ENCODE measurements around the gene HOXB6.
A peak's percentile ranks its signal among the peaks of the same experiment; 100 is the strongest.

HOXB6 gene

DNA sequence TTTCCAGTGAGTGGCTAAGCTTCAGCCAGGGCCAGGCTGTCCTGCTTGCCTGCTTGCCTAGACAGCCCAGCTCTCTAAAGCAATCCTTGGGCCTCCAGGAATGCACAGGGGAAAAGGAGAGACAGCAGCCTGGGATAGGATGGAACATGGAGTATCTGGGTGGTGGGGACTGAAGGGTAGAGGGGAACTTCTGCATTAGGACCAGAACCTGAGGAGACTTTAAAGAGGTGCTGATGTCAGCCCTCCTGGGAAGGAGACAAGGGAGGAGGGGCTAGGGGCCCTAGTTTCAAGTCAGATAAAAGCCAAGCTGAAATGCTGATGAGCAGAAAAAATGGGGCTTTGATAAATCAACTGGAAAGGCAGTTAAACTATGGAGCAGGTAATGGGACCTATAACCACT is 4.2 kb upstream of the HOXB6 start:
- no peak for DNase-seq

DNA sequence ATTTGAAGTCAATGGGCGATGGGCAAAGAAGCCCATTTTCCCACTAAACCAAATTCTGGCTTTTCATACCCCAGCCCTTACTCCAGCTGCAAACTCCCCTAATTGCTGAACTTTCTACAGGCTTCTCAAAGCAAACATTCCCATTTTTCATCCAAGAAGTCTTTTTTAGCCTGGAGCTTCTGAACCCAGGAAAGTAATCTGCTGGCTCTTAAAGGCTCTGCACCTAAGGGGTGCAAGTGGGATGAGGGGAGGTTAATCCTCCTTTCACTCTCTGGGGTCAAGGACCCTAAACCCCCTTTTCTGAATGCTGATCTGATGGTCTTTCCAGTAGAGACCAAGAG is 3.7 kb upstream of the HOXB6 start:
- no peak for DNase-seq

DNA sequence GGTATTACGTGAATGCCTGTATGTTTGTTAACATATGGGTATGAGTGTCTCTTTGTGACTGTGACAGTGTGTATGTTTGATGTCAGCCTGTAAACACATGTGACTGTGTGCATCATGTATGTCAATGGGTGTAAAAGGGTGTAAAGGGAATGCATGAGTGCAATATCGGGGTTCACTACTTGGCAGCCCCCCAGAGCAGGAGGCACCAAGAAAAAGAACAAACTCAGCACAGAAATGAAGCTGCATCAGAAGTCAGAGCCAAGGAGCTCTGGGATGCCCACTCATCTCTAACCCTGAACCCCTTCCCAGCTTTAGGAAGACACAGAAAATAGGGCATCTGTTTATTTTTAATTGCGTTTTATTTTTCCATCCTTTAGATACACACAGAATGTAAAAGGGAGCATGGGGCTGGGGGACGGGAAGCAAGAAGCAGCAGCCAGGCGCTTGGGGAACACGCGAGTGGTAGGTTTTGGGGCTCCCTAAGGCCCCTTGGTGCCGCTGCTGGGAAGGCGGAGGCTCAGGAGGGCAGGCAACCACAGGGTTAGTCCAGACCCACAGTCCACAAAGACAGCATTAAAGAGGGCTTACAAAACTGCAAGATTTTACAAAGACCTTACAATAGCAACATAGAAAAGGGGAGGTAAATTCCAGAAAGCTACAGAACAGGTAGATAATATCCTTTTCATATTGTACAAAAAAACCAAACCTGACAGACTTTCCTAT is 2.3 kb upstream of the HOXB6 start:
- no peak for DNase-seq

DNA sequence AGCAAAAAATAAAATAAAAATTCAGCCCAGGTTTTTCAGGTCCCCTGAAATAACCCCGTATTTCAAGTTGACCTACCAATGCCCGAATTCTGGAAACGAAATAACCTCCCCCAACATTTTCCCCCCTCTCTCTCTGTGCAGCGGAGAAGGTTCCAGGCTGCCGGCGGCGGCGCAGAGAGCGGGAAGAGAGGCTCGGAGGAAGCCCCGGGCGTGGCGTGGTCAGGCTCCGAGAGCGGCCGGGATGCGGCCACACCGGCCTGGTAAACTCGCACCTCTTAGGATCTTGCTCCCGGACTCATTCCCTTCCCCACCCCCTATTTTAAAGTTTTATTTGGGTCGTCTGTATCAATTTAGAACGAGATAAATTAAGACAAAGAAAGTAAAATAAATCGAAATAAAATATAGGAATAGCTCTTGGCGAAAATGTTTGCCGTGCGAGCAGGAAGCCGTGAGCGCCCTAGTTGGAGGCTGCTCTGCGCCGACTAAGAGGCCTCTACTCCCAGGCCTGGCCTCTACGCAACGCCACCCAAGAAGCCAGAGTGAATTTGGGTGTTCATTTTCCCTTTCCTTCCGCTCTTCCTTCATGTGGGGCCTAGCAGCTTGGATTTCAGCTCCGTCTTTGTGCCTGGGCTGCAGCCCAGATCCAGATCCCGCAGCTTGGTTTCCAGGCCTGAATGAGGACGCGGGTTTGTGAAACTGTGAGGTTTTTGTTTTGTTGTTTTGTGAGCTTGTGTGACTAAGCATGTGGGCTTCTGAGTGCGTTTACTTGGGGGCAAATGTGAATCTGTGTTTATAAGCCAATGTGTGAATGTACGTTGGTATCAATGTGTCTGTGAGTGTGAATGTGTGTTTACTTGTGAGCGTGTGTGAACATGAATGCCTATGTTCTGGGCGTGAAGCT is 1.5 kb upstream of the HOXB6 start:
- DNase-seq: no peak

DNA sequence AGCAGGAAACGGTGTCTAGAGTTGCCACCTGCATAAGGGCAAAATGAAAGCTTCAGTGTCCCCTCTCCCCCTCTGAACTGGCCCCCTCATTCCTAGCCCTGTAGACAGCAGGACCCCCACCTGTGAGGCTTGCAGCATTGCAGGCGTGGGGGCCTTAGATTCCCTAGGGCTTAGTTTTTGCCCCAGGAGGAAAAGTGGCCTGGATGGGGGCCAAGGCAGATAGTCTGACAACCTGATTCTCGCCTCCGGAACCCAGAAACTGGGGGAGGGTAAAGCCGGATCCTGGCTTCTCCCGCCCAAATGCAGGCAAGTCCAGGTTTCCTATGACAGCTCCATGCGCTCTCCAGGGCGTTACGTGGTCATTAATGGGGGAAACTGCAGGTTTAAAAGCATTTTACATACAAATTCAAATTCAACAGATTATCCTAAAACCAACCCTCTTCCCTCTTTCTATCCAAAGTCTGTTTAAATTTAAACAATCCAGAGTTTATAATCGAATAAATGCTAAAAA is 678 bp upstream of the HOXB6 start:
- no peak for DNase-seq

DNA sequence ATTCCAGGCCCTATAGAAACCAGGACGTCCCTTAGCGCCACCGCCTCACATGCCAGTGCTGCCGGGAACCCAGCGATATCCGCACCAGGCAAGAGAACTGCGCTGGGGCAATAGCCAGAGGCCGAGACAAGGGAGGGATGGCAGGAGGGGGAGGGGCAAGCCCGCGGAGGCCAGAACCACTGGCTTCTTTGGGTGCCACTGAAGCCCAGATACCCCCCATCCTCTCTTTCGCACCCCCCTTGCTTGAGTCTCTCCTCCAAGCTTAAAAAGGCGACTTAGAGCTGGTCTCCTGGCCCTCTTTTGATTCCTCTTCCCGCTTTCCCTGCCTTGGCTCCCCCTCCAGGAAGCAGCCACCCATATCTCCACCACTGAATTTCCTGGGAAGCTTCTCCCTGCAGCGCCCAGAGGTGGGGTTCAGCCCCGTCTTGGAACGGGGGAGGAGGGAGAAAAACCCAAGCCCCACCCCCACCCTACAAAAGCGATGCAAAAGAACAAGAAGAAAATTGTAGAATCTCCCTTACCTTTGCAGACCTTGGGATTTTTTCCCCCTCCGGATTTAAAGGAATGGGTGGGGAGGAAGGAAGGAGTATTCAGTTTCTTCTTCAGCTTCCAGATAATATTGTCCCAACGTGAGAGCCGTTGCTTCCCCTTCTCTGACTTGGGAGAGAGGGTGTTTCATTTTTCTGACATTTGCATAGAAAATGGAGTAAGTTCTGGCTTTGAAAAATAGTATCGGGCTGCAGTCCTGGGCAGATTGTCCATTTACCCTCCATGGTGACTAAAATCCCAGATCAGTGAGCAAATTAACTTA is 622 bp downstream of the HOXB6 start:
- no peak for DNase-seq

DNA sequence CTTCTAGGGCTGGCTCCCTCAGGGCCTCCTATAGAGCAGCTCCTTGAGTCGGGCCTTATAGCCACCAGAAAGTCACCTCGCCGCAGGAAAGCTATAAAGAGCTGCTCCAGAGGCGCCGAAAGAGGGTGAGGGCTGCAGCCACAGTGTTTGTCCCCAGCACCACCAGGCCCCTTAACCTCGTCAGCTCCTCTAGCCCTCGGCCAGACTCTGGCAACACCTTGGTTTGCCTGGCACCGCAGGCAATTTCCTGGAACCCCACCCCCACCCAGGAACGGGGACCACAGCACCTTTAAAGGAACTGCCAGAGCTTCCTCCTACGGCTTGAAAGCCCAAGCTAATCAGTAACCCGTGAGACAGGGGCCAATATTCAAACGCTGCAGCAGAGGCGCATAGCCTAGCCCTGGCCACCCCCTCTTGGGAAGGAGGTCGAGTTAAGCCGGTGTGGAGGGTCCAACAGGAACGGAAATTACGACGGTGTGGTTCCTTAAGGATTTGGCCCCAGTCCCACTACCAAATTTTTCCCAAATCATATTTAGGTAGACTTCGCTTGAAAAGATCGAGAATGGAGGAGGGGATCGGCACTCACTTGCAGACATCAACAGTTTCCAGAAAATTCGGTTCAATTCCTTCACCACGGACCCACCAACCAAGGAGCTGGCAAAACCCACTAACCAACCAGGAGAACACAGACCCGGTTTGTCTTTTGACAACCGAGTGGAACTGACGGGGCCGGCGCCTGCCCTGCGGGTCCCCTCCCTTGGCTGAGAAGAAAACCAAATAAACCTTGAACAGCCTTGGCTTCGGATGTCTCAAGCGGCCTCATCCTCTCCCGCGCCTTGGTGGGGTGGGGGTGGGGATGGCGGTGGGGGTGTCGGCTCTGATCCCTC is 3.0 kb downstream of the HOXB6 start:
- no peak for DNase-seq

DNA sequence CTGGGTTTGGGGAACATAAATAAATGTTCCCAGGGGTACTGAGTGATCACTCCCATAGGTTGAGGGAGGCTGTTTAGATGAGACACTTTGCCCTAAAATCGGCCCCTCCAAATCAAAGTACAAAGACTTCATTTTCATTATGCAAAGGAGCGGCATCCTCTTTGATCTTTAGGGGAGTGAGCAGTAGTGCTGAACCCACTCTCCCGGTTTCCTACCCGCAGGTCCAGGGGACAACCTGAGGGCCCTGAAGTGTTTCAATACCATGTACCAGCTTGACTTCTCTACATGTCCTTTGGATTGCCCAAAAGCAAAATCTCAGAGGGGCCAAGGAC is 3.6 kb downstream of the HOXB6 start:
- DNase-seq: no peak

DNA sequence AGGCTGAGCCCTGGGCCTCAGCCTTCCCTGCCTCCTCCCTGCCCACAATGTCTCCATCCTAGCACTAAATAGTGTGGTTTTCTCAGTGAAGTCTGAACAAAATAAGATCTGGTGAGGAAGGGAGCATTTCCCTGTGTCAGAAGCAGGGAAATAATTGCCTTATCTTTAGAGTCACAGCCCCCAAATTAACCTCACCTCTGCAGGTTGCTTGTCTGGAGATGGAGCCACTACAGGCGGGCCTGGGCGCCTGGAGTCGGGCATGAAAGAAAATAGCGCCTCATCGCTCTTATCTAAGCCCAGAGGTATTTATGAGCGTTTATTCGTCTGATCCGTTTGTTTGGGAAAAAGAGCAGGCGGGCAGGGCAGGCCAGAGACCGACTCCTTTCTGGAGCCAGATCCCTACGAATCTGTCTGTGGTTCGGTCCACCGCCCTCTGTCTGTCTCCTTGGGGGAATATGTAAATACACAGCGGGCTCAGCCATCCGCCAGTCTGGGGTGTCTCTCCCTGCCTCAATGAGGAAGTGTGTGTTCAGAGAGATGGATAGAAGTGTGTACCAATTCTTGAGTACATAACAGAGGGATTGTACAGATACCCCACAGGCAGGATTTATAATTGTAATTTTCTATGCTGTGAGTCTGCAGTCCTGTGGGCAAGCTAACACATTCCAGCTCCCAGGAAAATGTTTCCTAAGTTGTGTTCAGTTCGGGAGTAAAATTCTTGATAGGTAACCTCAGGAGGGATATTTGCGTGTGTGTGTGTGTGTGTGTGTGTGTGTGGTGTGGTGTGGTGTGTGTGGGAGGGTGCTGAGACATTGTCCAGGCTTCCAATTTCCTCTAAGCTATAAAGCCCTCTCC is 4.3 kb downstream of the HOXB6 start:
- no peak for DNase-seq

DNA sequence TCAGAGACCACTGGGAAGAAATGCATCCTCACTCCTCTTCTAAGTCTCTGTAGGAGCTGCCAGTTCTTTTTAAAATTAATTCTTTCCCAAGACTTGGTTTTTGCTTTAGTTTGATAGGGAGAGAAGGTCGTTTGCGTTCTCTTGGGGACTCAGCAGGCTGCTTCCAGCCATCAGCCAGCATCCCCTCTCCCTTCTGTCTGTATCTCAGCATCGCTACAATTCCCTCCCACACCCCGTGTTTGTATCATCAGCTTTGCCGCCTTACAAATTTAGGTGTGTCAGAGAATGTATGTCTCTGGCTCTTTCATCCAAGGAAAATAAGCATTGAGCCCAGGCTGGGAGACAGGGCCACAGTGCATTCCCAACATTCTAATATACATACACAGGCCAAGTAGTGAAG is 5.4 kb downstream of the HOXB6 start:
- no peak for DNase-seq

DNA sequence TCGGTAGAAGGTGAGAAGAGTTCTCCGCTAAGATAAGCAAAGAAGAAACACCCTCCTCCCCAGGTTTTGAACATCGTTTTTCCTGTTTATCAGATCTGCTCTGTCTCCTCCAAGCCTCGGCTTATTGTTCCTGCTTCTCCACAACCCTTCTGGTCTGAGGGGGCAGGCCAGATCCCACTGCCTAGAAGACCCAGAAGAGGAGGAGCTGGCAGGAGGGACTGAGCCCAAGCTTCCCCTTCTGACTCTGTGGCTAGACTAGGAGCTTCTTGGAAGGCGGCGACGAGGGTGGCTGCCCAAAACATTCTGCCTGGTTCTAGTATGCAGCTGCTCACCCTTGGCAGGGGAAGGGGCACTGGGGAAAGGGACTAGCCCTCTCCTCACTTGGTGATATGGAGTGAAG is 6.0 kb downstream of the HOXB6 start:
- no peak for DNase-seq

DNA sequence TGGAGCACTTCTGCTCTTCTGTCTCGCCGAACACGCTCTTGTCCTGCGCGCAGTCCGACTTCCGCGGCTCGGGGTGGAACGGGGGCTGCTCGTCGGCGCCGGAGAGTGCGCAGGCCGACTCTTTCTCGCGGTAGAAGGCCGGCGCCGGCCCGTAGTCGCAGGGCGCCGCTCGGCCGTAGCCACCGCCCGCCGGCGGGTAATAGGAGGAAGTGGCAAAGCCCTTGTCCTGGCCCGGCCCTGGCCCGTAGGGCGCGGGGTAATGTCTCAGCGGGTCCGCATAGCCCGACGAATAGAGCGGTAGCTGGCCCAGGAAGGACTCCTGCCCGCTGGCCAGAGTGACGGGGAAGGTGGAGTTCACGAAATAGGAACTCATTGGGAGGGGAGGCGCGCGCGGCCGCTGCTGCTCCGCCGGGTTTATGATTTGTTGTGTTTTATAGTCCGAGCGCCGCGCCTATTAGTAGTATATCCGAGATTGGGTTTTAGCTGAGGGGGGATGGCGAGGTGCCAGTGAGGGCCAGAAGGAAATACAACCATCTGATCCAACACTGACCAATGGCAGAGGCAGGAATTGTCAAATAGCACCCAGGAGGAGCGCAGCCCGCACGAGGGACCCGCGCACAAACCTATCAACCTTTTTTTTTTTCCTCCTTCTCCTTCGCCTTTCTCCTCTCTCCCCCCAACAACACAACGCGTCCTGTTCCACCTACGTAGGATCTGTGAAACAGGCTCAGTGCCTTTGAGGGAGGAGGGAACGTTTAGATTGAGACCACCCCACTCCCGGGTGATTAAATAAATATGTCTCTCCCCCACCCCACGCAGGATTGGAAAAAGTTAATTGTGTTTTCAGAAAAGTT is 6.8 kb downstream of the HOXB6 start:
- DNase-seq: peak in 1 of 5 donors; percentile 51

DNA sequence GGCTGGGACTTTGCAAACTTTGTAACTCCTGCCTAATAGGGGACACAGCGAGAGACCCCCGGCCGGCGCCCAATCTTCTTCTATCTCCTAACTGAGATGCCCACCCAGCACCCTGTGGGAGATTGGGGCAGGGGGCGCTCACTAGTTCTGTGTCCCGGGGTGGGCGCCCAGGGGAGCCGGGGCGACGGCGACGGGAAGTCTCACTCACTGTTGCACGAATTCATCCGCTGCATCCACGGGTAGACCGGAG is 7.3 kb downstream of the HOXB6 start:
- no peak for DNase-seq

DNA sequence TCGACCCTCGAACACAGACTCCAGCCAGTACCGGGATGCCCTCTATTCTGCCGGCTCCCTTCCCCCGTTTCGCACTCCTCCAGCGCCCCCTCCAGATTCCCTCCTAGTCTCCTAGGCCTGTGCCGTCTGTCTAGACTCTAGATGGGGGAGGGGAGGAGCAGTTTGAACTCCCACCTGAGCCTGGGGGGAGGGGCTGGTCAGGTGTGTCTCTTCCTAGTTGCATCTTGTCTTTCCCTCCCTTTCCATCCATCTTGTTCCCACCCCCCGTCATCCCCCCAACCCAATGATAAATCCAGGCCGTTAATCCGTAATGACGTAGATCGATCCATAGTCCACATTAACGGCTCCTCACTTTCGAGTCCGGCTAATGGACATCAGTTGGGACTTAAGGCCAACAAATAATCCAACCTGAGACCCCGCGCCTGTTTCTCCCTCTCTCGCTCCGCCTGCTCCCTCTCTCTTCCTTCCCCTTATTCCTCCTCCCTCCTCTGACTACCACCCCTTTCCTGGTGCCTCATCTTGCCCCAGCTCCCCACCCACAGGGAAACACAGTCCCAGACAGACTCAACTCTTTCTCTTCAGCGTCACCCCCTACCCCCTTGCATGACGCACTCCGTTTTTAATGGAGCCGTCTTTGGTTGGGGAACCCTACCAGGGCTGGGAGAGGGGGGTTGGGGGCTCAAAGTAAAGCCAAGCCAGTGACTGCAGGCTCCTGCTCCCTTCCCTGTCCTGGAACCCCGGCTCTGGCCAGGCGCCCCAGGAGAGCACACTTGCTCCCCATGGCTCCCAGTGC is 7.9 kb downstream of the HOXB6 start:
- DNase-seq: no peak

DNA sequence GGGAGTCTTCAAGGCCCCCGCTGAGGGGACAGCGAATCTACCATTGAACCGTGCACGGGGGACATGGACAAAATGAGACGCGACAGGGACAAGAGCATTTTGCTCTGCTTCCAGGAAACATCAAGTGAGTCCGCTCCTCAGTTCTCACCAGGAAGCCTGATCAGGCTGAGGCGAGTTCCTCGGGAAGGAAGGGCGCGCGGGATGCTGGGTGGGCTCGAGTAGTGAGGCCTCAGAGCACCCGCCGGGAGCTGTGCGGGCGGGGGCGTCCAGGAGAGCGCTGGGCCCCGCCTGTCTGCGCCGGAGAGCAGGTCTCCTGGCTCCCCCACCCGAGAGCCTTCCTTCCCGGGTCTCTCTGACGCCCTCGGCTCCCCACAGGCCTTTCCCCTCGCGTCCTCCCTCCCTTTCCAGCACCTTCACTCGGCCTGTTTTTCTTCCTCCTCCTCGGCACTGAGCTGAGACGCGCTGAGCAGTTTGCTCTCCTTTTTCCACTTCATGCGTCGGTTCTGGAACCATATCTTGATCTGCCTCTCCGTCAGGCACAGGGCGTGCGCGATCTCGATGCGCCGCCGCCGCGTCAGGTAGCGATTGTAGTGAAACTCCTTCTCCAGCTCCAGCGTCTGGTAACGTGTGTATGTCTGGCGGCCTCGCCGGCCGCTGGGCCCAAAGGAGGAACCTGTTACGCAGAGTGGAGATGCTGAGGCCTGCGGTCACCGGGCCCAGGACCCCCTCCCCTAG is 8.6 kb downstream of the HOXB6 start:
- peak in 1 of 5 donors; percentile 48 for DNase-seq

DNA sequence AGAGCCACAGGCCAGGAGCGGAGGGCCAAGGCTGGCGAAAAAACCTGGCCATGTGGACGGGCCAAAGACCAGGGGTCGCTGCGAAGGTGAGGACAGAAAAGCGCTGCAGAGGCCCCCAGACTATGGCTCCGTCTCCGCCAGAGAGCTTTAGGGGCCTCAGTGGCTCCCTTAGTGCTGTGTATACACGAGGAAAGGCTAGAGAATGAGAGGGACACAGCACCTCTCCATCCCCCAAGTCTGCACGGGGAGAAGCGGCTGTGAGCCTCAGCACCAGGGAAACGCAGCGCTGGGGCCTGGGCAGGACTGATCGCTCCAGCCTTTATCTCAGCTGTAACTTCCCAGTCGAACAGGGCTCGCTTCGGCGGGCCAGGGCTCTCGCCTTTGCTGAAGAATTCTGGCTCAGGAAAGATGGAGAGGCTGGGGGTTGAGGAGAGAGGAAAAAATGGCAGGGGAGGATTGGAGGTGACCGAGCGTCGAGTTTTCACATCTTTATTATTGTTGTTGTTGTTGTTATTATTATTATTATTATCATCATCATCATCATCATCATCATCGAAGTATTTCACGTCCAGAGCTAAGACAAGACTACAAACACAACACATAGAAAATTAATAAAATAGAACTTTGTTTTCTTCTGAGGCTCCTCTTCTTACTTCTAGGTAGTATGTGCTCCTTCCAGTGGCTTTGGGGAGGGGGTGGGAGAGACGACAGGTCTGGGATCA is 9.3 kb downstream of the HOXB6 start:
- DNase-seq: no peak

DNA sequence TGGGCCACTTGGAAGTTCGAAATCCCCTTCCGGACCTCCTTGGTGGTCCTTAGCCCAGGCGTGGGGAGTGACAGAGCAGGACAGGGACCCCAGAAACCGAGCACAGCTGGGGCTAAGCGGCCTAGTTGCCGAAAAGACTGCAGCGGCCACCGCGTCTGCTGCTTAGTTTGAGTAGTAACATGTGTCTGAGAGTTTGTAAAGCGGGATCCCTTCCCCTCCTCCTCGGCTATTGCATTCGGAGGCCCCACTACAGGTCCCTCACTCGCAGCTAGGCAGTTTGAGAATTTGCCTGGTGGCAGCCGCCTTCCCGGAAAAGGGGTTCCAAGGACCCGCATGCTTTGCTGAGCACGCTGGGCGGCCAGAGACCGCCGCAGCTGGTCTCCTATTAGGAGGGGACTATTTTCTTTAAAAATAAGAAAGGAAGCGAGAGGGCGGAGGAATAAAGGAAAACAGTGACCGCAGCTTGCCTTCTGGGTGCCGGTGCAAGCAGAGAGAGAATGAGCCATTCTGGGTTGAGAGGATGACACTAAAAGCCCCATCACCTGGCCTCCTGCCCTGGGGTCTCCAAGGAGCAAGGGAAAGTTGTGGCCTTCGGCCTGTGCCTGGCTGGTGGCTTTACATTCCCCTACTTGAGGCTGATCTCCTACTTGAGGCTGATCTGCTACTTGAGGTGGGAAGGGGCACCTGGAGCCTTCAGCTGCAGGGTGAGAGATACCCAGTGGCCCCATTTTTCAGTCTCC is 10.1 kb downstream of the HOXB6 start:
- DNase-seq: no peak

All from T-helper 1 cell (primary cell).